NB4 (cell line): ENCODE measurements around the gene OFD1.

Experiments used
- DNase-seq: peaks from one replicate; pipeline ENCODE4 v3.0.0; 2010; ENCODE audit warnings: low read depth
- H3K4me3 ChIP-seq: one replicate; pipeline ENCODE4 v1.5.1; 2011; ENCODE audit warnings: mild to moderate bottlenecking, low read depth, low read length, moderate library complexity
- CTCF ChIP-seq: IDR thresholded peaks from one replicate; pipeline ENCODE4 v1.5.1; 2012; ENCODE audit warnings: low read depth, low read length
- MAX ChIP-seq: IDR thresholded peaks from 2 replicates; pipeline ENCODE4 v1.6.1; 2011; ENCODE audit warnings: low read depth, low read length
- MYC ChIP-seq: IDR thresholded peaks from 2 replicates; pipeline ENCODE4 v1.6.1; 2011; ENCODE audit warnings: low read depth, low read length
- POLR2A ChIP-seq: IDR thresholded peaks from 2 replicates; pipeline ENCODE4 v1.6.1; 2011; ENCODE audit warnings: mild to moderate bottlenecking; ENCODE audit not compliant: insufficient read length; ENCODE audit errors: extremely low read depth

Gene OFD1

GRCh38 chrX:13774696-13775095 lies 40.1 kb downstream of the OFD1 start:
- no peak overlapping the region for H3K4me3 ChIP-seq
- TF ChIP-seq POLR2A (no peak), MYC (no peak), CTCF (no peak), MAX (no peak)
- DNase-seq, result no peak

GRCh38 chrX:13775837-13776236 lies 41.3 kb downstream of the OFD1 start:
- H3K4me3 ChIP-seq, result no peak overlapping the region
- TF ChIP-seq CTCF (no peak), MYC (no peak)
- no peak for DNase-seq

- no peak for TF ChIP-seq CTCF
- no peak for TF ChIP-seq POLR2A
- TF ChIP-seq MAX, result no peak
- TF ChIP-seq MYC, result no peak
- DNase-seq, result no peak
- H3K4me3 ChIP-seq, result no peak overlapping the region
These were observed 41.8 kb downstream of the OFD1 start for GRCh38 chrX:13776387-13776786.

GRCh38 chrX:13778916-13779315 lies 44.4 kb downstream of the OFD1 start:
- H3K4me3 ChIP-seq, result no peak overlapping the region
- TF ChIP-seq MYC (no peak), CTCF (no peak), MAX (no peak), POLR2A (no peak)
- peak; percentile 25 for DNase-seq

GRCh38 chrX:13780868-13781427 lies 46.4 kb downstream of the OFD1 start:
- DNase-seq, result no peak
- H3K4me3 ChIP-seq, result no peak overlapping the region
- TF ChIP-seq POLR2A, result no peak
- TF ChIP-seq MYC, result no peak
- TF ChIP-seq CTCF, result no peak
- TF ChIP-seq MAX, result no peak

- H3K4me3 ChIP-seq, result no peak overlapping the region
- no peak for DNase-seq
- no peak for TF ChIP-seq CTCF
- TF ChIP-seq MAX, result no peak
- no peak for TF ChIP-seq MYC
- no peak for TF ChIP-seq POLR2A
These were observed 51.5 kb downstream of the OFD1 start for GRCh38 chrX:13786048-13786447.
